Gastroesophageal sphincter (tissue), 4 donors: ENCODE measurements around the gene OR4F6. TPM values are rescaled to one million over a fixed set of nuclear protein-coding genes. Genes with fewer than 3 reads are reported as not detected.

Experiments used
- ATAC-seq: fragments of 150-250 bp; one replicate; pipeline ENCODE4 v1.9.1; 2016; ENCODE audit warnings: mild to moderate bottlenecking, moderate library complexity
- H3K27ac ChIP-seq, 4 donors: fragments of 200-600 bp; sonication (generic) in 3 of 4; 1 replicate in 3 of 4; 2 replicates in 1 of 4; pipeline ENCODE4 v1.5.1; 2016 to 2019
- H3K27me3 ChIP-seq: fragments of 200-600 bp; sonication (generic); one replicate; pipeline ENCODE4 v1.5.1; 2019
- H3K36me3 ChIP-seq, 2 donors: fragments of 200-600 bp; sonication (generic); one replicate each; pipeline ENCODE4 v1.5.1; 2019; ENCODE audit warnings: control low read depth in 1 of 2
- H3K4me1 ChIP-seq, 3 donors: fragments of 200-600 bp; sonication (generic); 1 replicate in 2 of 3; 2 replicates in 1 of 3; pipeline ENCODE4 v1.5.1; 2016 to 2019; ENCODE audit warnings: control low read depth in 2 of 3
- H3K4me3 ChIP-seq, 2 donors: fragments of 200-600 bp; sonication (generic); one replicate each; pipeline ENCODE4 v1.5.1; 2019; ENCODE audit warnings: mild to moderate bottlenecking in 1 of 2, moderate library complexity in 1 of 2
- H3K9me3 ChIP-seq, 3 donors: fragments of 200-600 bp; sonication (generic); one replicate each; pipeline ENCODE4 v1.5.1; 2017 to 2019; ENCODE audit warnings: control low read depth in 2 of 3
- EP300 ChIP-seq: sonication (generic); formaldehyde crosslinking; IDR thresholded peaks from one replicate; pipeline ENCODE4 v1.6.1; 2017; ENCODE audit warnings: antibody characterized with exemption, mild to moderate bottlenecking
- POLR2A ChIP-seq, 2 donors: fragments of 450-650 bp; IDR thresholded peaks; one replicate each; pipeline ENCODE4 v1.6.1; 2017; ENCODE audit warnings: antibody characterized with exemption in 2 of 2, mild to moderate bottlenecking in 2 of 2, moderate library complexity in 1 of 2
- POLR2AphosphoS5 ChIP-seq: sonication (generic); formaldehyde crosslinking; IDR thresholded peaks from one replicate; pipeline ENCODE4 v1.6.1; 2017; ENCODE audit warnings: antibody characterized with exemption
- WGBS, 2 donors: methylation state at CpG; one replicate each; pipeline ENCODE4 v1.1.5; 2018; ENCODE audit warnings: low coverage in 1 of 2; 5-methylcytosine and 5-hydroxymethylcytosine counted together
- total RNA-seq, 4 donors: library from RNA; depleted of rRNA; stranded (reverse); fragments of >200 nt; gene quantifications; one replicate each; pipeline ENCODE4 v1.1.0, GENCODE V29; 2016
- TF ChIP-seq, protein P1 (sequence below), 4 experiments: fragments of 200-600 bp in 2 of 4; fragments of 450-650 bp in 2 of 4; sonication (generic) in 1 of 4; IDR thresholded peaks; one replicate each; pipeline ENCODE4 v1.5.1; 2017 to 2019; ENCODE audit warnings: antibody characterized with exemption in 4 of 4, mild to moderate bottlenecking in 2 of 4, moderate library complexity in 2 of 4

Gene OR4F6
- total RNA-seq, 4 donors from 2014 or later: not detected

GRCh38 chr15:101820781-101821180, 17.5 kb downstream of the OR4F6 start:
- 67% methylated on average over 6 of the region's 6 CpGs for WGBS, 2 donors
- TF ChIP-seq, protein P1, sequence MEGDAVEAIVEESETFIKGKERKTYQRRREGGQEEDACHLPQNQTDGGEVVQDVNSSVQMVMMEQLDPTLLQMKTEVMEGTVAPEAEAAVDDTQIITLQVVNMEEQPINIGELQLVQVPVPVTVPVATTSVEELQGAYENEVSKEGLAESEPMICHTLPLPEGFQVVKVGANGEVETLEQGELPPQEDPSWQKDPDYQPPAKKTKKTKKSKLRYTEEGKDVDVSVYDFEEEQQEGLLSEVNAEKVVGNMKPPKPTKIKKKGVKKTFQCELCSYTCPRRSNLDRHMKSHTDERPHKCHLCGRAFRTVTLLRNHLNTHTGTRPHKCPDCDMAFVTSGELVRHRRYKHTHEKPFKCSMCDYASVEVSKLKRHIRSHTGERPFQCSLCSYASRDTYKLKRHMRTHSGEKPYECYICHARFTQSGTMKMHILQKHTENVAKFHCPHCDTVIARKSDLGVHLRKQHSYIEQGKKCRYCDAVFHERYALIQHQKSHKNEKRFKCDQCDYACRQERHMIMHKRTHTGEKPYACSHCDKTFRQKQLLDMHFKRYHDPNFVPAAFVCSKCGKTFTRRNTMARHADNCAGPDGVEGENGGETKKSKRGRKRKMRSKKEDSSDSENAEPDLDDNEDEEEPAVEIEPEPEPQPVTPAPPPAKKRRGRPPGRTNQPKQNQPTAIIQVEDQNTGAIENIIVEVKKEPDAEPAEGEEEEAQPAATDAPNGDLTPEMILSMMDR (IDR thresholded peaks at IDR 0.05): no peak
- no peaks in the 10 kb centered on the region for H3K4me1 ChIP-seq
- ATAC-seq: no peak
- no peaks in the 10 kb centered on the region for H3K36me3 ChIP-seq
- H3K27me3 ChIP-seq: peaks cover 7% of the 10 kb centered on the region
- H3K27ac ChIP-seq: no peak overlapping the region
- no peak overlapping the region for H3K4me3 ChIP-seq
- no peaks in the 10 kb centered on the region for H3K9me3 ChIP-seq

GRCh38 chr15:101827257-101827656, 23.9 kb downstream of the OR4F6 start:
- Histone ChIP-seq H3K27ac (no peak overlapping the region), H3K36me3 (no peaks in the 10 kb centered on the region), H3K4me3 (no peak overlapping the region), H3K9me3 (no peaks in the 10 kb centered on the region), H3K27me3 (peaks cover 3% of the 10 kb centered on the region), H3K4me1 (no peaks in the 10 kb centered on the region)
- TF ChIP-seq, protein P1 (IDR thresholded peaks at IDR 0.05): no peak
- TF ChIP-seq EP300 (no peak), POLR2A (IDR thresholded peaks at IDR 0.05) (no peak), POLR2AphosphoS5 (no peak)
- no peak for ATAC-seq
- 51 to 55% methylated on average over 6 of the region's 6 CpGs for WGBS, 2 donors

GRCh38 chr15:101828774-101829173, 25.5 kb downstream of the OR4F6 start:
- Histone ChIP-seq H3K36me3 (no peaks in the 10 kb centered on the region), H3K27ac (no peak overlapping the region), H3K9me3 (peaks cover 0 to 1% (median 0%) of the 10 kb centered on the region in 3 donors), H3K27me3 (peaks cover under 1% of the 10 kb centered on the region), H3K4me1 (no peaks in the 10 kb centered on the region), H3K4me3 (no peak overlapping the region)
- TF ChIP-seq POLR2A (IDR thresholded peaks at IDR 0.05): no peak
- TF ChIP-seq, protein P1 (IDR thresholded peaks at IDR 0.05): no peak
- TF ChIP-seq EP300: no peak
- no peak for TF ChIP-seq POLR2AphosphoS5
- 71% methylated on average over 5 of the region's 5 CpGs; no CpG with 5 or more reads in 1 of the 2 donors for WGBS, 2 donors
- no peak for ATAC-seq

GRCh38 chr15:101841656-101842055, 38.3 kb downstream of the OR4F6 start:
- Histone ChIP-seq H3K4me3 (no peak overlapping the region), H3K9me3 (peaks cover 0 to 8% (median 0%) of the 10 kb centered on the region in 3 donors), H3K4me1 (no peaks in the 10 kb centered on the region), H3K27me3 (peaks cover 33% of the 10 kb centered on the region), H3K36me3 (no peaks in the 10 kb centered on the region), H3K27ac (no peak overlapping the region)
- 42 to 52% methylated on average over 2 to 3 of the region's 3 CpGs for WGBS, 2 donors
- ATAC-seq: no peak
- no peak for TF ChIP-seq POLR2AphosphoS5
- TF ChIP-seq, protein P1 (IDR thresholded peaks at IDR 0.05): no peak
- no peak for TF ChIP-seq POLR2A (IDR thresholded peaks at IDR 0.05)
- TF ChIP-seq EP300: no peak

GRCh38 chr15:101844916-101845315, 41.6 kb downstream of the OR4F6 start:
- Histone ChIP-seq H3K36me3 (no peaks in the 10 kb centered on the region), H3K27ac (no peak overlapping the region), H3K9me3 (no peaks in the 10 kb centered on the region), H3K4me1 (no peaks in the 10 kb centered on the region), H3K27me3 (peaks cover 33% of the 10 kb centered on the region), H3K4me3 (no peak overlapping the region)
- ATAC-seq: no peak
- WGBS, 2 donors: 53 to 58% methylated on average over 6 of the region's 6 CpGs
- no peak for TF ChIP-seq POLR2A (IDR thresholded peaks at IDR 0.05)
- TF ChIP-seq, protein P1 (IDR thresholded peaks at IDR 0.05): no peak
- no peak for TF ChIP-seq POLR2AphosphoS5
- TF ChIP-seq EP300: no peak
